ENCODE data around the gene FXYD6.

FXYD6 gene

GRCh38 chr11:117876341-117877119 lies at the start of gene FXYD6:
Gene FXYD6 (minus strand): TSS chr11:117876658. CDS start chr11:117842776, 33,882 bp downstream.
- TF ChIP-seq ZBTB7A (IDR thresholded peaks at IDR 0.05; ENCODE audit: low read depth) (peak; percentile 56; the same call in 1 of the 2 replicates), EP300 (IDR thresholded peaks at IDR 0.05; ENCODE audit: borderline replicate concordance) (no peak), MAX (IDR thresholded peaks at IDR 0.05) (no peak), REST (IDR thresholded peaks at IDR 0.05; ENCODE audit: low read depth) (no peak)

GRCh38 chr11:117925198-117925925 lies 48.9 kb upstream of the FXYD6 start:
- TF ChIP-seq TEAD4 (IDR thresholded peaks at IDR 0.05) = no peak
- no peak for TF ChIP-seq TAF1 (IDR thresholded peaks at IDR 0.05; ENCODE audit: low read depth)
- no peak for TF ChIP-seq CEBPB (IDR thresholded peaks at IDR 0.05)
- no peak for TF ChIP-seq ZBTB7A (IDR thresholded peaks at IDR 0.05; ENCODE audit: low read depth)
- no peak for TF ChIP-seq MAX (IDR thresholded peaks at IDR 0.05)

- TF ChIP-seq USF1 (IDR thresholded peaks at IDR 0.05) (no peak), EGR1 (IDR thresholded peaks at IDR 0.05) (no peak), CEBPB (IDR thresholded peaks at IDR 0.05) (no peak), TCF12 (IDR thresholded peaks at IDR 0.05; ENCODE audit: low read depth) (no peak), REST (IDR thresholded peaks at IDR 0.05; ENCODE audit: low read depth) (no peak), MAX (IDR thresholded peaks at IDR 0.05) (no peak), EP300 (IDR thresholded peaks at IDR 0.05; ENCODE audit: borderline replicate concordance) (no peak), FOXM1 (IDR thresholded peaks at IDR 0.05; ENCODE audit: borderline replicate concordance, low read depth) (no peak), CREB1 (IDR thresholded peaks at IDR 0.05; ENCODE audit: low read depth) (no peak), YY1 (IDR thresholded peaks at IDR 0.05; ENCODE audit: low read depth) (no peak), TAF1 (IDR thresholded peaks at IDR 0.05; ENCODE audit: low read depth) (no peak), ZBTB7A (IDR thresholded peaks at IDR 0.05; ENCODE audit: low read depth) (no peak), RAD21 (IDR thresholded peaks at IDR 0.05; ENCODE audit: low read depth) (no peak), NFIC (IDR thresholded peaks at IDR 0.05) (no peak), TEAD4 (IDR thresholded peaks at IDR 0.05) (no peak)
Measured at GRCh38 chr11:117924631-117925170, 48.2 kb upstream of the FXYD6 start.

- no peak for TF ChIP-seq FOXM1 (IDR thresholded peaks at IDR 0.05; ENCODE audit: borderline replicate concordance, low read depth)
- no peak for TF ChIP-seq MAX (IDR thresholded peaks at IDR 0.05)
- no peak for TF ChIP-seq RAD21 (IDR thresholded peaks at IDR 0.05; ENCODE audit: low read depth)
- TF ChIP-seq NFIC (IDR thresholded peaks at IDR 0.05) = no peak
- TF ChIP-seq TAF1 (IDR thresholded peaks at IDR 0.05; ENCODE audit: low read depth) = no peak
- TF ChIP-seq EP300 (IDR thresholded peaks at IDR 0.05; ENCODE audit: borderline replicate concordance) = no peak
- no peak for TF ChIP-seq TEAD4 (IDR thresholded peaks at IDR 0.05)
- no peak for TF ChIP-seq USF1 (IDR thresholded peaks at IDR 0.05)
- no peak for TF ChIP-seq CEBPB (IDR thresholded peaks at IDR 0.05)
- no peak for TF ChIP-seq CREB1 (IDR thresholded peaks at IDR 0.05; ENCODE audit: low read depth)
- no peak for TF ChIP-seq YY1 (IDR thresholded peaks at IDR 0.05; ENCODE audit: low read depth)
- TF ChIP-seq EGR1 (IDR thresholded peaks at IDR 0.05) = no peak
- no peak for TF ChIP-seq ZBTB7A (IDR thresholded peaks at IDR 0.05; ENCODE audit: low read depth)
- TF ChIP-seq REST (IDR thresholded peaks at IDR 0.05; ENCODE audit: low read depth) = no peak
Measured at GRCh38 chr11:117923773-117924172, 47.3 kb upstream of the FXYD6 start.

Measured in Ishikawa (cell line).